Measurements from ENCODE around the gene FAM187B. TPM values are rescaled to one million over a fixed set of nuclear protein-coding genes. Genes with fewer than 3 reads are reported as not detected.

The FAM187B gene
- total RNA-seq, 1 experiment from 2014 or later = not detected

DNA sequence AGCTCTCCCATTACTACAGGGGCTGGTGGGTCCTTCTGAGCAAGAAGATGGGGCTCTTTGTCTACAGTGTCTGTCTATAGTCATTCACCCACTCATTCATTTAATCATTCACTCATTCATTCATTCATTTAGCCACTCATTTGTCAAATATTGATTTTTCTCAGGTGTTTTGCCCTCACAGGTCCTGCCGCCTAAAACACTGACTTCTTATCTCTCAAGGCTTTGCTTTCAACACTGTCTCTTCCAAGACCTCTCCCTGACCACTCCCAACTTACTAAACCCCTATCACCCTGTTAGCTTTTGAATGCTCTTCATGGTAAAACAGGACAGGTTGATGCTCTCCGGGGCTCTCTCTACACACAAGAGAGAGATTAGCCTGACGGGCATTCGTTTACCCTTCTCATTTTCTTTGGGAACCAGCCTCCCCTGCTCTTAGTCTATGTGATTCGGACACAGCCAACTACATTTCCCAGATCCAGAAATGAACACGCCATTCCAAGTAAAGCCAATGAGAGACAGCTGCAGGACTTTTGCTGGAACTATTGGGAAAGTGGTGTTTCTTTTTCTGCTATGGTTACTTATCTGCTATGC, 22.7 kb downstream of the FAM187B start:
- Histone ChIP-seq H4K20me1 (ENCODE audit: insufficient read depth) (no peaks in the 10 kb centered on the region), H3K9me2 (ENCODE audit: insufficient read depth) (no peaks in the 10 kb centered on the region), H3K9ac (ENCODE audit: low read length) (no peak overlapping the region), H3K4me3 (replicated peaks in 1 of 2; ENCODE audit: low read depth in 1 of 2, low read length in 2 of 2) (no peak overlapping the region), H3K9me3 (ENCODE audit: control insufficient read depth in 1 of 2, insufficient read depth in 1 of 2, low read depth in 1 of 2, low read length in 2 of 2) (no peaks in the 10 kb centered on the region), H3K27me3 (ENCODE audit: insufficient read depth, low read length) (no peaks in the 10 kb centered on the region), H3K79me2 (ENCODE audit: insufficient read depth, low read length) (no peaks in the 10 kb centered on the region), H3K36me3 (ENCODE audit: control insufficient read depth in 1 of 2, insufficient read depth in 2 of 2, low read length in 2 of 2) (no peaks in the 10 kb centered on the region), H2AFZ (ENCODE audit: low read depth, low read length, poor library complexity, severe bottlenecking) (no peak overlapping the region), H3K4me2 (ENCODE audit: low read length) (no peak overlapping the region), H3K27ac (ENCODE audit: low read depth, low read length) (no peak overlapping the region), H3K4me1 (ENCODE audit: control insufficient read depth in 1 of 2, insufficient read depth in 2 of 2, low read length in 2 of 2) (peaks cover 5 to 18% of the 10 kb centered on the region in 2 experiments; a peak in 2 of 4 replicates)
- no peak for DNase-seq (ENCODE audit: low read depth, low spot score)
- intact Hi-C loops (cut with micrococcal nuclease) = no loop called here
- POLR2A ChIA-PET = no interaction called here
- CTCF ChIA-PET = no interaction called here
- ATAC-seq = no peak
- BruUV-seq (replicated peaks) = no TSS peak
- RAD21 ChIA-PET (ENCODE audit: low non-redundant PET in 1 of 2, low total read pairs in 2 of 2, uncharacterized antibody in 2 of 2, unreplicated experiment in 2 of 2) = no interaction called here
- TF ChIP-seq POLR2A (IDR thresholded peaks at IDR 0.05; ENCODE audit: borderline replicate concordance, extremely low read depth, insufficient read depth, insufficient read length) = no peak
- TF ChIP-seq RAD21 (IDR thresholded peaks at IDR 0.05; ENCODE audit: low read depth) = no peak
- TF ChIP-seq ZNF274 (IDR thresholded peaks at IDR 0.05; ENCODE audit: low read depth, low read length) = no peak
- TF ChIP-seq SP1 (IDR thresholded peaks at IDR 0.05; ENCODE audit: low read depth) = no peak
- no peak for TF ChIP-seq ELF1 (IDR thresholded peaks at IDR 0.05; ENCODE audit: borderline replicate concordance, low read depth)
- TF ChIP-seq YY1 (IDR thresholded peaks at IDR 0.05; ENCODE audit: extremely low read depth, insufficient replicate concordance, low read depth, low read length) = no peak
- no peak for TF ChIP-seq MAX (IDR thresholded peaks at IDR 0.05)
- TF ChIP-seq CEBPB (IDR thresholded peaks at IDR 0.05; ENCODE audit: low read depth) = no peak
- TF ChIP-seq SIN3A (IDR thresholded peaks at IDR 0.05; ENCODE audit: low read depth) = no peak
- TF ChIP-seq JUND (IDR thresholded peaks at IDR 0.05) = no peak

Data from HCT116 (cell line).